GM18873 (cell line): ENCODE measurements around the gene SUSD6.
"Not testable (repeated sequence)": the region's sequence is repeated elsewhere in the genome, so short reads cannot be mapped to it uniquely, and the experiment has no call there.

Experiments used
- ATAC-seq: cut with Tn5 transposase; IDR thresholded peaks from one replicate; pipeline ENCODE4 v1.9.1; 2021; ENCODE audit warnings: mild to moderate bottlenecking, moderate library complexity, moderate number of reproducible peaks; ENCODE audit not compliant: unreplicated experiment, low FRiP score

The SUSD6 gene

DNA sequence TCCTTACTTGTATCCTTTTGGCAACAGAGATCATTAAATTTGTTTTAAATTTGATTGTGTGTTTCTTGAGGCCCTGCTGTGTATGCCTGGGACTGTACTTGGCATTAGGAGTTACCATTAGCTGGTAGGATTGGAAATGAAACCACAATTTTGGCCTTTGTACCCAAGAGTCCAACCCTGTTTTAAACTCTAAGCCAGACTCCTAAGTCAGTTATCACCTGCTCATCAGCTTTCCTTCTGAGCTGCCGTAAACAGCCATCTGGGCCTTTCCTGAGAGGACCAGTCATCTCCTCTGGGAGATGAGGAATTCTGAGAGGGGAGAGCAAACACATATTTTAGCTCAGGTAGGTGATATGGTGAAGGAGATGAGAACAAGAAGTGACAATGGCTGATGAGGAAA, 81.2 kb downstream of the SUSD6 start:
- ATAC-seq: no peak

GRCh38 chr14:69693145-69693544, 81.7 kb downstream of the SUSD6 start:
- ATAC-seq: no peak

- no peak for ATAC-seq
Observed at GRCh38 chr14:69693801-69694729, 82.7 kb downstream of the SUSD6 start.

DNA sequence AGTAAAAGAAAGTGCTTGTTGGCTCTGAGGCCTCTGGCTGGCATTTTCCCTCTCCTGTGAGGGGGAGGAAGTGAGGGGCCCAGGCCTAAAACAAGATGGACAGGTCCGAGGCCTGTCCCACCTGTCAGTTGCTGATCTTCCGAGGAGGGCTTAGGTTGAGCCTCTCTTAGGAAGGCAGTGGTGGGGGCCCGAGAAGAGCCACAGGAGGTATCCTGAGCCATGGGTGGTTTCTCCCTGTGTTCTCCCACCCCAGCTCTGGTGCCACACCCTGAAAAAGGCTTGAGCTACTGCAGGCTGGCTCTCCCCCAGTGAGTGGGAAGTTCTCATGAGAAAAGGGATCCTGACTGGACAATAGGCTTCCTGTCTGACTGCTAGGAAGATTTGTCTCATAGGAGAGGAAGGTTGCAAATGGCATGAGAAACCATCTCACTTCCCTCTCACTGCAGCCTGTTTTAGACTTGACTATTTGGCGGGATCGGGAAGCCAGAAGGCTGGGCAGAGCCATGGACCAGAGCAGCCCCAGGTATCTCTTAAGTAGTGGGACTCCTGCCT, 83.4 kb downstream of the SUSD6 start:
- ATAC-seq: no peak

GRCh38 chr14:69695322-69696203, 84.2 kb downstream of the SUSD6 start:
- no peak for ATAC-seq

DNA sequence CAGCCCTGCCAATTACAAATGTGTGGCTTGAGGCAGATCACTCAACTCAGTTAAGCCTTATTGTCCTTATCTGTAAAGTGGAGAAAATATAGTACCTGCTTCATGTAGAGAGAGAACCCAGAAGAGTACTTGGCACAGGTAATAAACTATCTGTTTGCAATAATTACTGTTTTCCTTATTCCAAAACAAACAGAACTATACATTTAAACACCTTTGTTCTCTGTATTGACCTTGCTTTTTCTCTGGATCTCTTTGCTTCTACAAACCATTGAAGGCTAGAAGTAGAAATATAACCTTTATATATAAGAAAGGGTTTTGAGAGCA, 84.8 kb downstream of the SUSD6 start:
- no peak for ATAC-seq

- ATAC-seq: no peak
Observed at GRCh38 chr14:69696633-69697557, 85.5 kb downstream of the SUSD6 start.

DNA sequence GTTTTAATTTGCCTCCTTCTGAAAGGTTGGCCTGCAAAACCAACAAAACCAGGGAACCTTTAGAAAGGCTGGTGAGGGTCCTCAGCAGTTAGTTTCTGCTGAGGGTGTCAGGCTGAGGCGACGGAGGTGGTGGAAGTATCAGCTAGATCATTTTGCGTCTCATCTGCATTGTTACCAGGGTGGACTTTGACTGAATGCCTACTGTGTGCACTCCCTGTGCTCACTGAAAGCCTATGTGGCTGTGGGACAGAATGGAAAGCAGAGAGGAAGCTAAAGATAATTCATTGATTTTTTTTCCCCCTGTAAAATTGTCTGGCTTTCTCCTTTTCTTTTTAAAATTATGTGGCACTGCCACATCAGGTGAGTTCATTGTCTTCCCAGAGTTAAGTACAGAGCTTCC, 87.2 kb downstream of the SUSD6 start:
- no peak for ATAC-seq

- not testable (repeated sequence) for ATAC-seq
Observed at GRCh38 chr14:69699243-69699642, 87.8 kb downstream of the SUSD6 start.

DNA sequence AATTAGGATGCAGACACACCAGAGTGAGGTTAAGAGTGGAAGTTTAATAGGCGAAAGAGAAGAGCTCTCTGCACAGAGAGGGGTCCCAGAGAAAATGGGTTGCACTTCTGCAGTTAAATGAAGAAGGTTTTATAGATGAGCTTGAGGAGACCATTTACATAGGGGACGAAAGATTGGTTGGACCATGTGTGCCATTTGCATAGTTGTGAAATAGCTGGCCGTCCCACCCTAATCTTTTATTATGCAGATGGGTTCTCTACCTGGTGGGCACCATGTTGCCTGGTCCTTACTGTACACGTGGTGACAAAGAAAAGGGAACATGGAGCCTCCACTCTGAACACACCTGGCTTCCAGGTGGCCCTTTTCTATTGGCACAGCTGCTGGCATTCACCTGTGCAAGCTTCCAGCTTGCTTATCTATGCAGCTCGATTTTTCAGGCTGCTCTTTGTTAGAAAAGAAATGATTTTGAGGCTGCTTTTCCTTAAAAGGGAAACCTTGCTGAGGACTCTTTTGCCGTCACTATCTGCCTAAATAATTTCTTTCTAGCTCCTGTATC, 88.4 kb downstream of the SUSD6 start:
- ATAC-seq: no peak

GRCh38 chr14:69700575-69700974, 89.2 kb downstream of the SUSD6 start:
- no peak for ATAC-seq

GRCh38 chr14:69701291-69701690, 89.9 kb downstream of the SUSD6 start:
- no peak for ATAC-seq

DNA sequence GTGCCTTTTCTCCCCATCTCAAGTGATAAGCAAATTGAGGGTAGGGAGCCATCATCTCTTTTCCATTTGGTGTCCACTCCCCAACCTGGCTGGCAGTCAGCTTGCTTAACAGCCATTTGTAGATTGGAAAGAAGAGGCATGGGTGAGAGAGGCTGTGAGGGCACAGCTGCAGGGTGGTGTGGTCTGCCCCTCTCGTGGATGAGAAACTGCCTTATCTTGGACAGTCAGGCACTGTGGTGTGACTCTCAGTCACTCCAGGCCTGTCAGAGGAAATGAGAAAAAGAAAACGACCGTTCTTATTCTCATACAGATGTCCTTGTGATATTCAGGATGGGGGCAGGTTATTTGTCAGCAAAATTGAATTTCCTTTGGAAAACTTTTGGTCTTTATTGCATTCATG, 90.5 kb downstream of the SUSD6 start:
- ATAC-seq: no peak

GRCh38 chr14:69703047-69704039, 91.9 kb downstream of the SUSD6 start:
- ATAC-seq: no peak

- no peak for ATAC-seq
Observed at GRCh38 chr14:69704319-69704718, 92.9 kb downstream of the SUSD6 start.

DNA sequence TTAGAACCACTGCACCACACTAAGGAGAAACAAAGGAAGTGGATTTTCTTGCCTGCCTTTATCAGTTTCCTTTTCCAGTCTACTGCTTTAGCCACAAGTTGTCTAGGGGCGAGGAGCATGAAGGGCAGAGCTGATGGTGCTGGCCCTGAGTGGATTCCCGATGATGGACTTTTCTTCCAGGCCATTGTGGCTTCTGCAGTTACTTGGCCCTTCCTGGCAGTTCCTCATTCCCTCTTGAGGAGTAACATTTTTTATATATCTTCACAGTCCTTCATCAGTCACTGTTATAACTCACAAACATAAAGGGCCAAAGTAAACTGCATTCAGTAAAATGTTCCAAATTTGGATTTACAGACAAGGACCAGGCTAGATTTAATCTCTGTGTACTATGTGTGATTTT, 94.3 kb downstream of the SUSD6 start:
- ATAC-seq: no peak

DNA sequence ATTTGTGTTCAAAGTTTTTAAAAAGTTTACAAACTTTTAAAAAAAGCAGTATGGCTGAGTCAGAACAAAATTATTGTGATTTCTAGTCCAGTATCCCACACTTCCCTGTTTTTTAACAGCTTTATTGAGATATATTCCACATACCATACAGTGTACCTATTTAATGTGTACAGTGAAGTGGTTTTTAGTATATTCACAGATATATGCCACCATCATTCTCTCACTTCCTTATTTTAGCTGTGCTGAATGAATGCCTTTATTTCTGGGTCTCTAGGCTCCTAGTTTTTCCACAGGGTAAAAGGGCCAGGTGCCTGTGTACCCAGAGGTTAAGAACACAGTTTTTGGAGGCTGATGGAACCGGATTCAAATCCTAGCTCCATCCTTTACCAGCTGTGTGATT, 96.7 kb downstream of the SUSD6 start:
- no peak for ATAC-seq
